GM12878 (cell line): ENCODE data around the gene TGIF2. TPM values are rescaled to one million over a fixed set of nuclear protein-coding genes. Genes with fewer than 3 reads are reported as not detected.
A peak's percentile ranks its signal among the peaks of the same experiment; 100 is the strongest.

Experiments used
- ATAC-seq: fragments of 200-7000 bp; cut with Tn5 transposase; 3 replicates; pipeline ENCODE4 v1.9.1; 2020; ENCODE audit warnings: mild to moderate bottlenecking, moderate library complexity
- BruUV-seq: library from RNA; stranded (reverse); fragments of 400-500 nt; replicated peaks from 2 replicates; lab custom pipeline; 2021; lab: Mats Ljungman, UMichigan
- CTCF ChIA-PET: fragments of 300-600 bp; sonication (Branson Sonifier 250); formaldehyde crosslinking; extraction: SDS; loops from one replicate; lab custom pipeline; 2021; ENCODE audit warnings: inconsistent platforms; lab: Yijun Ruan, JAX
- POLR2A ChIA-PET: fragments of 350-600 bp; formaldehyde crosslinking; extraction: SDS; loops from one replicate; lab custom pipeline; 2021; ENCODE audit warnings: inconsistent platforms; lab: Charles Lee
- RAD21 ChIA-PET: fragments of 300-600 bp; sonication (Branson Sonifier 250); formaldehyde crosslinking; loops from one replicate; lab custom pipeline; 2023; ENCODE audit warnings: antibody characterized with exemption; ENCODE audit not compliant: unreplicated experiment; lab: Charles Lee
- SMC1A ChIA-PET: fragments of 300-600 bp; sonication (Branson Sonifier 250); formaldehyde crosslinking; loops from one replicate; lab custom pipeline; 2023; ENCODE audit not compliant: unreplicated experiment, uncharacterized antibody; lab: Charles Lee
- DNase-seq: peaks from one replicate; pipeline ENCODE4 v3.0.0-alpha.2; 2011; ENCODE audit warnings: low read depth, low spot score
- FAIRE-seq: peaks from 3 replicates; lab custom pipeline; 2011; peaks lifted over from hg19 to GRCh38; lab: Jason Lieb, UNC
- H2AFZ ChIP-seq: 2 replicates; pipeline ENCODE4 v1.6.0; 2011; ENCODE audit warnings: low read depth, low read length, control low read depth; ENCODE audit not compliant: control insufficient read depth
- H3K27ac ChIP-seq: 2 replicates; pipeline ENCODE4 v1.5.1; 2011; ENCODE audit warnings: control low read depth; ENCODE audit not compliant: control insufficient read depth, insufficient read depth
- H3K27me3 ChIP-seq, 2 experiments: replicated peaks in 1 of 2; 2 replicates each; pipeline versions ENCODE4 v1.6.0 to v1.6.1; 2011; ENCODE audit warnings: low read length in 1 of 2; ENCODE audit not compliant: control insufficient read depth in 2 of 2, insufficient read depth in 2 of 2
- H3K36me3 ChIP-seq, 2 experiments: 2 replicates each; pipeline ENCODE4 v1.5.1; 2011; ENCODE audit warnings: low read length in 1 of 2; ENCODE audit not compliant: control insufficient read depth in 2 of 2, insufficient read depth in 2 of 2
- H3K4me1 ChIP-seq: 2 replicates; pipeline ENCODE4 v1.6.1; 2011; ENCODE audit warnings: mild to moderate bottlenecking, low read length, moderate library complexity, mixed read lengths; ENCODE audit not compliant: control insufficient read depth, insufficient read depth
- H3K4me2 ChIP-seq: 2 replicates; pipeline ENCODE4 v1.6.0; 2011; ENCODE audit warnings: control low read depth; ENCODE audit not compliant: control insufficient read depth, insufficient read depth
- H3K4me3 ChIP-seq: fragments of 200-600 bp; sonication (generic); 2 replicates; pipeline ENCODE4 v1.5.1; 2016
- H3K79me2 ChIP-seq: 2 replicates; pipeline ENCODE4 v1.6.0; 2011; ENCODE audit warnings: low read length; ENCODE audit not compliant: control insufficient read depth, insufficient read depth
- H3K9ac ChIP-seq: 2 replicates; pipeline ENCODE4 v1.8.0; 2011; ENCODE audit warnings: low read length, control low read depth, mixed read lengths; ENCODE audit not compliant: control insufficient read depth, insufficient read depth
- H3K9me3 ChIP-seq: replicated peaks from 3 replicates; pipeline ENCODE4 v1.5.1; 2011; ENCODE audit warnings: mild to moderate bottlenecking, low read length; ENCODE audit not compliant: control insufficient read depth, insufficient read depth
- H4K20me1 ChIP-seq: 2 replicates; pipeline ENCODE4 v1.6.0; 2011; ENCODE audit not compliant: control insufficient read depth, insufficient read depth
- ASH2L ChIP-seq: fragments of 300-600, 200-600 bp; sonication (generic); IDR thresholded peaks from 2 replicates; pipeline ENCODE4 v1.6.1; 2017; ENCODE audit warnings: low read depth, mild to moderate bottlenecking, borderline replicate concordance
- IKZF2 ChIP-seq, 2 experiments: fragments of 450-650 bp; IDR thresholded peaks; 2 replicates each; pipeline ENCODE4 v1.6.1; 2017; ENCODE audit warnings: mild to moderate bottlenecking in 2 of 2, moderate library complexity in 2 of 2
- POLR2A ChIP-seq: IDR thresholded peaks from 2 replicates; pipeline ENCODE4 v1.6.1; 2011; ENCODE audit warnings: low read depth, mild to moderate bottlenecking, low read length
- RBBP5 ChIP-seq: fragments of 200-600 bp; sonication (generic); conservative IDR thresholded peaks from 2 replicates; pipeline ENCODE4 v1.6.1; 2016
- RELA ChIP-seq: fragments of 450-650 bp; IDR thresholded peaks from 2 replicates; pipeline ENCODE4 v1.8.0; 2014; ENCODE audit warnings: borderline replicate concordance; ENCODE audit not compliant: partially characterized antibody
- SRF ChIP-seq, 2 experiments: IDR thresholded peaks; 2 replicates each; pipeline ENCODE4 v1.6.1; 2011; ENCODE audit warnings: low read depth in 2 of 2, low read length in 2 of 2, mild to moderate bottlenecking in 1 of 2, moderate library complexity in 1 of 2
- ZNF274 ChIP-seq: IDR thresholded peaks from one replicate; pipeline ENCODE4 v1.8.0; 2011; ENCODE audit not compliant: insufficient read length, insufficient read depth
- WGBS: methylation state at CpG from one replicate; pipeline ENCODE4 v1.1.6; 2016; ENCODE audit warnings: low lambda C conversion rate; ENCODE audit not compliant: insufficient replicate concordance, insufficient coverage; ENCODE audit errors: missing lambda C conversion rate; 5-methylcytosine and 5-hydroxymethylcytosine counted together
- in situ Hi-C: fragments of 300-500 bp; cut with MboI; formaldehyde crosslinking; loops from 9 replicates; pipeline ENCODE4 v1.14.3; 2018; ENCODE audit warnings: mixed read lengths
- intact Hi-C: fragments of 100-400 bp; cut with micrococcal nuclease; formaldehyde crosslinking; loops from one replicate; pipeline ENCODE4 v1.14.2; 2022; ENCODE audit not compliant: unreplicated experiment
- polyA plus RNA-seq, 11 experiments: library from polyadenylated mRNA; depleted of rRNA in 4 of 11; unstranded in 6 of 11; stranded (reverse) in 5 of 11; fragments of >200 nt; fragmentation: Nextera tagmentation in 4 of 11; fragmentation: Illumina TruSeq in 1 of 11; extraction: Ambion mirVana in 4 of 11; extraction: Trizol in 1 of 11; gene quantifications; 1 replicate in 1 of 11; 2 replicates in 10 of 11; pipeline versions ENCODE4 v1.2.1 to v1.2.3, GENCODE V29; 2011 to 2016; ENCODE audit warnings: inconsistent platforms in 2 of 11, missing spikeins in 2 of 11, low read depth in 1 of 11
- total RNA-seq, 4 experiments: library from RNA; depleted of rRNA in 3 of 4; stranded (reverse); fragments of >200 nt in 3 of 4; fragmentation: Illumina TruSeq in 1 of 4; extraction: Trizol in 1 of 4; gene quantifications; 2 replicates each; pipeline versions ENCODE4 v1.2.1 to v1.2.3, GENCODE V29; 2013 to 2021
- TF ChIP-seq, protein P1 (sequence below): IDR thresholded peaks from 2 replicates; pipeline ENCODE4 v1.6.1; 2011; ENCODE audit warnings: borderline replicate concordance, low read depth, mild to moderate bottlenecking, moderate library complexity, low read length; ENCODE audit not compliant: insufficient read depth, poor library complexity, severe bottlenecking
- TF ChIP-seq, protein P2 (sequence below): fragments of 450-650 bp; formaldehyde crosslinking; IDR thresholded peaks from 2 replicates; pipeline ENCODE4 v1.5.0; 2022; ENCODE audit warnings: mild to moderate bottlenecking, missing genetic modification characterization

The TGIF2 gene
- total and polyA plus RNA-seq, 10 of the 15 experiments (the other 5 are each of a cell fraction or from before 2014, with no cell fraction given) = 13.1 to 47.1 (median 36.6) TPM

DNA sequence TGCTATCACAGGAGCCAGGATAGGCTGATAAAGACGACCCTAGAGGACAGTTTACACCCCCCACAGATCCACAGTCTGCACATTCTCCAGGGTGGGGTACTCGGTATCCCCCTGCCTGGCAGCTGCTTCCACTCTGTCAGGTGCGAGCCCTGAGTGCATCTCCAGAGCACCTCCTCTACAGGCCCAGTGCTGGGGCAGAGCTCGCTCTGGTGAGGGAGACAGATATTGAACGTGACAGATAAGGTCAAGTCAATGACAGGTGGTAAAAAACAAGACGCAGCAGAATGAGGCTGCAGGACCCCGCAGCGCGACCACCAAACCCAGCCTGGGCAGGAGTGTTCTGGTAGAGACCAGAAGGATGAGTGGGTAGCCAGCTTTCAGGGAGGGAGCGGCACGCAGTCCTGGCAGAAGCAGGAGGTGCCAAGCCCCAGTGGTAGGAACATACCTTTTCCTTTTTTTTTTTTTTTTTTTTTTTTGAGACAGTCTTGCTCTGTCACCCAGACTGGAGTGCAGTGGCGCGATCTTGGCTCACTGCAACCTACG is 44.5 kb upstream of the TGIF2 start:
- Histone ChIP-seq H3K9me3 (no peaks in the 10 kb centered on the region), H2AFZ (no peak overlapping the region), H3K9ac (no peak overlapping the region), H3K4me2 (no peak overlapping the region), H3K4me3 (no peak overlapping the region), H3K27ac (no peak overlapping the region), H4K20me1 (no peaks in the 10 kb centered on the region), H3K36me3 (peaks cover 4 to 13% of the 10 kb centered on the region in 2 experiments; a peak in 3 of 4 replicates), H3K79me2 (no peaks in the 10 kb centered on the region), H3K27me3 (no peaks in the 10 kb centered on the region), H3K4me1 (peaks cover 5% of the 10 kb centered on the region; the same call in 1 of the 2 replicates)
- intact Hi-C loops = no loop called here
- WGBS = 82% methylated on average over 12 of the region's 14 CpGs
- in situ Hi-C loops = no loop called here
- ChIA-PET SMC1A (no interaction called here), RAD21 (no interaction called here), POLR2A (no interaction called here), CTCF (interaction anchor here (0.6 kb wide), 1 partner anchor 373 kb away, joined by 3 read pairs; no protein-coding TSS in a partner anchor)
- FAIRE-seq (no peak), ATAC-seq (no peak), DNase-seq (no peak)
- BruUV-seq = no TSS peak
- TF ChIP-seq RBBP5 (no peak), POLR2A (0 out of 2 replicates have a peak, but pooled peaks have one; percentile 28), IKZF2 (IDR thresholded peaks at IDR 0.05) (no peak)
- TF ChIP-seq, protein P1, sequence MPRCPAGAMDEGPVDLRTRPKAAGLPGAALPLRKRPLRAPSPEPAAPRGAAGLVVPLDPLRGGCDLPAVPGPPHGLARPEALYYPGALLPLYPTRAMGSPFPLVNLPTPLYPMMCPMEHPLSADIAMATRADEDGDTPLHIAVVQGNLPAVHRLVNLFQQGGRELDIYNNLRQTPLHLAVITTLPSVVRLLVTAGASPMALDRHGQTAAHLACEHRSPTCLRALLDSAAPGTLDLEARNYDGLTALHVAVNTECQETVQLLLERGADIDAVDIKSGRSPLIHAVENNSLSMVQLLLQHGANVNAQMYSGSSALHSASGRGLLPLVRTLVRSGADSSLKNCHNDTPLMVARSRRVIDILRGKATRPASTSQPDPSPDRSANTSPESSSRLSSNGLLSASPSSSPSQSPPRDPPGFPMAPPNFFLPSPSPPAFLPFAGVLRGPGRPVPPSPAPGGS = peak; percentile 16

DNA sequence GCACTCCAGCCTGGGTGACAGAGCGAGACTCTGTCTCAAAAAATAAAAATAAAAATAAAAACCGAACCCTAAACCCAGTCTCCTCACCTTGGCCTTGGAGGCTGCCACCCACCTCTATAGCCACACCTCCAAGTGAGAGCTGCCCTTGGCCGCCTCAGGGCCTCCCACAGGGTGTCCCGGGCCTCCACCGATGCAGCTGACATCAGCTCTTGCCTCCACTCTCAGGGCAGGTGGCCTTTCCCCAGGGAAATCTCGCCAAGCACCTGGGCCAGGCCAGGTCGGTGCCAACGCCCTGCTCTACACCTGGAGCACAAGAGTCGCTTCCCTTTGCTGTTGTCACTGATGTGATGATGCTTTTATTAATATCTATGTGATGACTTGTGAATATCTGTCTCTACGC is 41.0 kb upstream of the TGIF2 start:
- H3K27ac ChIP-seq = no peak overlapping the region
- peaks cover 0 to under 1% of the 10 kb centered on the region in 2 experiments; a peak in 3 of 4 replicates for H3K36me3 ChIP-seq
- no peak overlapping the region for H2AFZ ChIP-seq
- H3K9ac ChIP-seq = no peak overlapping the region
- ChIA-PET RAD21 (no interaction called here), CTCF (no interaction called here), POLR2A (no interaction called here), SMC1A (no interaction called here)
- no peaks in the 10 kb centered on the region for H3K9me3 ChIP-seq
- intact Hi-C loops = no loop called here
- no peaks in the 10 kb centered on the region for H3K27me3 ChIP-seq
- H4K20me1 ChIP-seq = no peaks in the 10 kb centered on the region
- peaks cover 5% of the 10 kb centered on the region; the same call in 1 of the 2 replicates for H3K4me1 ChIP-seq
- H3K79me2 ChIP-seq = no peaks in the 10 kb centered on the region
- 64% methylated on average over 8 of the region's 10 CpGs for WGBS
- no TSS peak for BruUV-seq
- FAIRE-seq (no peak), DNase-seq (no peak), ATAC-seq (no peak)
- no peak overlapping the region for H3K4me2 ChIP-seq
- no peak overlapping the region for H3K4me3 ChIP-seq
- in situ Hi-C loops = no loop called here
- TF ChIP-seq SRF (IDR thresholded peaks at IDR 0.05; ENCODE audit: low read depth in 2 of 2, low read length in 2 of 2) = no peak
- TF ChIP-seq ASH2L = no peak
- TF ChIP-seq RELA = no peak
- no peak for TF ChIP-seq RBBP5
- no peak for TF ChIP-seq ZNF274
- TF ChIP-seq, protein P2, sequence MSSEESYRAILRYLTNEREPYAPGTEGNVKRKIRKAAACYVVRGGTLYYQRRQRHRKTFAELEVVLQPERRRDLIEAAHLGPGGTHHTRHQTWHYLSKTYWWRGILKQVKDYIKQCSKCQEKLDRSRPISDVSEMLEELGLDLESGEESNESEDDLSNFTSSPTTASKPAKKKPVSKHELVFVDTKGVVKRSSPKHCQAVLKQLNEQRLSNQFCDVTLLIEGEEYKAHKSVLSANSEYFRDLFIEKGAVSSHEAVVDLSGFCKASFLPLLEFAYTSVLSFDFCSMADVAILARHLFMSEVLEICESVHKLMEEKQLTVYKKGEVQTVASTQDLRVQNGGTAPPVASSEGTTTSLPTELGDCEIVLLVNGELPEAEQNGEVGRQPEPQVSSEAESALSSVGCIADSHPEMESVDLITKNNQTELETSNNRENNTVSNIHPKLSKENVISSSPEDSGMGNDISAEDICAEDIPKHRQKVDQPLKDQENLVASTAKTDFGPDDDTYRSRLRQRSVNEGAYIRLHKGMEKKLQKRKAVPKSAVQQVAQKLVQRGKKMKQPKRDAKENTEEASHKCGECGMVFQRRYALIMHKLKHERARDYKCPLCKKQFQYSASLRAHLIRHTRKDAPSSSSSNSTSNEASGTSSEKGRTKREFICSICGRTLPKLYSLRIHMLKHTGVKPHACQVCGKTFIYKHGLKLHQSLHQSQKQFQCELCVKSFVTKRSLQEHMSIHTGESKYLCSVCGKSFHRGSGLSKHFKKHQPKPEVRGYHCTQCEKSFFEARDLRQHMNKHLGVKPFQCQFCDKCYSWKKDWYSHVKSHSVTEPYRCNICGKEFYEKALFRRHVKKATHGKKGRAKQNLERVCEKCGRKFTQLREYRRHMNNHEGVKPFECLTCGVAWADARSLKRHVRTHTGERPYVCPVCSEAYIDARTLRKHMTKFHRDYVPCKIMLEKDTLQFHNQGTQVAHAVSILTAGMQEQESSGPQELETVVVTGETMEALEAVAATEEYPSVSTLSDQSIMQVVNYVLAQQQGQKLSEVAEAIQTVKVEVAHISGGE = no peak
